M059J (cell line): ENCODE measurements around the gene STX2. TPM values are rescaled to one million over a fixed set of nuclear protein-coding genes. Genes with fewer than 3 reads are reported as not detected.

Experiments
- total RNA-seq: library from RNA; depleted of rRNA; stranded (reverse); fragments of >200 nt; shearing (Covaris generic); gene quantifications from 2 replicates; pipeline ENCODE4 v1.2.3, GENCODE V29; 2014; rRNA removed

Gene STX2
- total RNA-seq, 1 experiment from 2014 or later: 29.2 TPM

Other genes starting within 250 kb of the STX2 start
- 0.47 and 0.81 TPM in 2 replicates for gene RIMBP2, start 123.0 kb downstream of the STX2 start, total RNA-seq
- gene RAN, start 32.8 kb upstream of the STX2 start, total RNA-seq: 435 and 579 TPM in 2 replicates
- gene ADGRD1, start 114.7 kb upstream of the STX2 start, total RNA-seq: not detected in 2 replicates